ENCODE data around the gene MIAT.

The MIAT gene

DNA sequence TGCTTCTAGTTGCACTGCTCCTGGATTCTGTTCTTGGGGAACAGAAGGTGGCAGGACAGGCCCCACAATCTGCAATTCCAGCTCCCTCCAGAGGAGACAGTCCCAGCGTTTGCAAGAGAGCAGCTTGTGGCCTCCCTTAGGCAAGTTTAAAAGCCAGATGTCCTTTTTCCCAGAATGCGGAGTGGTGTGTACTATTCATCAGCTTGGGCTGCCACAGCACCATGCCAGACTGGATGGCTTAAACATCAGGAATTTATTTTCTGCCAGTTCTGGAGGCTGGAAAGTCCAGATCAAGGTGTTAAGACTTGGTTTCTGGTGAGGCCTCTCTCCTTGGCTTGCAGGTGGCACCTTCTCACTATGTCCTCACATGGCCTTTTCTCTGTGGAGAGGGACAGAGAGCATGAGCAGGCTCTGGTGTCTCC, 11.7 kb downstream of the MIAT start:
- Histone ChIP-seq H3K27ac (no peak overlapping the region), H3K4me1 (peaks cover 8% of the 10 kb centered on the region), H3K9me3 (ENCODE audit: control insufficient read depth, low read length) (no peaks in the 10 kb centered on the region)

DNA sequence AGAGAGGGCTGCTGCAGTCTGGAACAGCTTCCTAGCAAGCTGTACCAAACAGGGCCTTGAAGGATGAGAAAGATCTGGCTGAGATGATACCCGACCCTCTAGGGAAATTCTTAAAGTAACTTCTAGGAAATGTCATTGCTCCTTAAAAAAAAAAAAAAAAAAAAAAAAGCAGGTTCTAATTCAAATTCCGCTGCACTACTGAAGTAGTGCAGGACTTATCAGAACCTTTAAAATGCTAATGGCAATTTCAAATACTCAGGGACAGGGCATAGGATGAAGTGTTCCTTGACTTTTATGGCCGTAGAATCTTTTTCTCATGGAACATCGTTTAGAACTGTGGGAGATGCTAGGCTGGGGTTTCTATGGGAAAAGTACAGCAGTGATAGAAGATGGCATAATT, 13.1 kb downstream of the MIAT start:
- peaks cover 8% of the 10 kb centered on the region for H3K4me1 ChIP-seq
- no peak overlapping the region for H3K4me2 ChIP-seq (ENCODE audit: low read length)
- H2AFZ ChIP-seq = no peak overlapping the region
- H3K9me3 ChIP-seq (ENCODE audit: control insufficient read depth, low read length) = no peaks in the 10 kb centered on the region
- no peak overlapping the region for H3K27ac ChIP-seq
- H3K79me2 ChIP-seq = no peaks in the 10 kb centered on the region
- no peaks in the 10 kb centered on the region for H3K27me3 ChIP-seq (ENCODE audit: control insufficient read depth, insufficient read depth, low read length)
- H3K9ac ChIP-seq = no peak overlapping the region
- no peaks in the 10 kb centered on the region for H3K36me3 ChIP-seq (ENCODE audit: control insufficient read depth, insufficient read depth, low read length)
- H3K4me3 ChIP-seq (ENCODE audit: low read depth, low read length) = no peak overlapping the region
- TF ChIP-seq, protein P1, sequence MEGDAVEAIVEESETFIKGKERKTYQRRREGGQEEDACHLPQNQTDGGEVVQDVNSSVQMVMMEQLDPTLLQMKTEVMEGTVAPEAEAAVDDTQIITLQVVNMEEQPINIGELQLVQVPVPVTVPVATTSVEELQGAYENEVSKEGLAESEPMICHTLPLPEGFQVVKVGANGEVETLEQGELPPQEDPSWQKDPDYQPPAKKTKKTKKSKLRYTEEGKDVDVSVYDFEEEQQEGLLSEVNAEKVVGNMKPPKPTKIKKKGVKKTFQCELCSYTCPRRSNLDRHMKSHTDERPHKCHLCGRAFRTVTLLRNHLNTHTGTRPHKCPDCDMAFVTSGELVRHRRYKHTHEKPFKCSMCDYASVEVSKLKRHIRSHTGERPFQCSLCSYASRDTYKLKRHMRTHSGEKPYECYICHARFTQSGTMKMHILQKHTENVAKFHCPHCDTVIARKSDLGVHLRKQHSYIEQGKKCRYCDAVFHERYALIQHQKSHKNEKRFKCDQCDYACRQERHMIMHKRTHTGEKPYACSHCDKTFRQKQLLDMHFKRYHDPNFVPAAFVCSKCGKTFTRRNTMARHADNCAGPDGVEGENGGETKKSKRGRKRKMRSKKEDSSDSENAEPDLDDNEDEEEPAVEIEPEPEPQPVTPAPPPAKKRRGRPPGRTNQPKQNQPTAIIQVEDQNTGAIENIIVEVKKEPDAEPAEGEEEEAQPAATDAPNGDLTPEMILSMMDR (IDR thresholded peaks at IDR 0.05) = no peak

More for the DNA sequence above, 11.7 kb downstream of the MIAT start:
- Histone ChIP-seq H3K27me3 (ENCODE audit: control insufficient read depth, insufficient read depth, low read length) (no peaks in the 10 kb centered on the region), H3K9ac (no peak overlapping the region), H3K4me2 (ENCODE audit: low read length) (no peak overlapping the region), H3K79me2 (no peaks in the 10 kb centered on the region), H3K4me3 (ENCODE audit: low read depth, low read length) (no peak overlapping the region), H3K36me3 (ENCODE audit: control insufficient read depth, insufficient read depth, low read length) (no peaks in the 10 kb centered on the region), H2AFZ (no peak overlapping the region)
- TF ChIP-seq, protein P1 (IDR thresholded peaks at IDR 0.05) = no peak

DNA sequence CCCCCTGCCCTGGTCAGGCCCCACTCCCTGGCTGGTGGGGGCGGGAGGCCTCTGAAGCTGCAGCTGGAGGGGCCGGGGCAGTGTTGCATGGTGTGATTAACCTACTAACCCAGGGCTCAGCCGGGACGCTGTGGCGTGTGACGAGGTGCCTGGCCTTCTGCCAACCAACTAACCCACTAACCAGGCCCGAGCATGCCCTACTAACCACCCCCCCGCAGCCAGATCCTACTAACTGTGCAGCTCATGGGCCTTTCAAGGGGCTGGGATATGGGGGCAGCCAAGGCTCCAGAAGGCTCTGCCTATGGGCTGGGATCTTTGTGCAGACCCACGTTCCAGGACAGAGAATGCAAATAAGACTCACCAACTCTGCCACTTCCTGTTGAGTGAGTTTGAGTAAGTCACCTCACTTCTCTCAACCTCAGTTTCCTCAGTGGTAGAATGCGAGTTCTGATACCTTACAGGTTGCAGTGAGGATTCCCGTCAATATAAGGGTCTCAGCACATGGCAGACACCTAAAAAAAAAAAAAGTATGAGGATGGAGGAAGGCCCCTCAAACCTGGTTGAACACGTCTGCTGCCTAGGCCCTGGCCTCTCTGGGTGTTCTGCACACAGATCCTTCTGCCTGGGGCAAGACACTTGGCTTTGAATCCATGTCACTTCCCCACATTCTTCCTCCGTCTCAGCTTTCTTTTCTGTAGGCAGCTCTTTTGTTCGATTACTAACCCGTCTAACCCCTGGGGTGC, 14.1 kb downstream of the MIAT start:
- no peak overlapping the region for H3K9ac ChIP-seq
- TF ChIP-seq, protein P1 (IDR thresholded peaks at IDR 0.05) = no peak
- H3K27ac ChIP-seq = peak overlapping the region; percentile 83

DNA sequence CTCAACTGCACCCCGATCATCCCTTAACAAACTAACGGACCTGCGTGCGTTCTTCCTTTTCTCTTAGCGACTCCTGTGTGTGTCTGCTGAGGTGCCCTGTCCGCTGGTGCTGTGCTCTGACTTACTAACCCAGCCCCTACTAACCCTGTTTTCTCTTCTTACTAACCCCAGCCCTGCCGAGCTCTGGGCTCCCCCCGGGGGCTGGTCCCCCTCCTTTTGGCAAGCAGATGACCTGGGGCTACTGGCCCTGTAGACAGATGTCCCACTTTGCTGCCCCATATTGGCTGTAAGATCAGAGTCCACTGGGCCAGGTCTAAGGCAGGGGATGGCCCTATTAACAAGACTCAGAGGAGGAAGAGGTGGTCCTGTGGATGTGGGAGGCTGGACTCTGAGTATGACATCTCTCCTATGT, 14.7 kb downstream of the MIAT start:
- Histone ChIP-seq H2AFZ (peak overlapping the region; percentile 89), H3K9ac (no peak overlapping the region), H3K4me3 (ENCODE audit: low read depth, low read length) (peak overlapping the region; percentile 81), H3K4me2 (ENCODE audit: low read length) (peak overlapping the region; percentile 70), H3K79me2 (no peaks in the 10 kb centered on the region), H3K27me3 (ENCODE audit: control insufficient read depth, insufficient read depth, low read length) (no peaks in the 10 kb centered on the region), H3K4me1 (peaks cover 8% of the 10 kb centered on the region), H3K36me3 (ENCODE audit: control insufficient read depth, insufficient read depth, low read length) (no peaks in the 10 kb centered on the region), H3K9me3 (ENCODE audit: control insufficient read depth, low read length) (no peaks in the 10 kb centered on the region), H3K27ac (peak overlapping the region; percentile 83)
- TF ChIP-seq, protein P1 (IDR thresholded peaks at IDR 0.05) = no peak

More for the DNA sequence above, 14.1 kb downstream of the MIAT start:
- peaks cover 8% of the 10 kb centered on the region for H3K4me1 ChIP-seq
- H3K36me3 ChIP-seq (ENCODE audit: control insufficient read depth, insufficient read depth, low read length) = no peaks in the 10 kb centered on the region
- H3K79me2 ChIP-seq = no peaks in the 10 kb centered on the region
- H3K4me3 ChIP-seq (ENCODE audit: low read depth, low read length) = no peak overlapping the region
- H3K4me2 ChIP-seq (ENCODE audit: low read length) = no peak overlapping the region
- H3K9me3 ChIP-seq (ENCODE audit: control insufficient read depth, low read length) = no peaks in the 10 kb centered on the region
- H2AFZ ChIP-seq = peak overlapping the region; percentile 89
- H3K27me3 ChIP-seq (ENCODE audit: control insufficient read depth, insufficient read depth, low read length) = no peaks in the 10 kb centered on the region

Data from parathyroid adenoma (tissue), 2 donors.